Fibroblast of the aortic adventitia (primary cell): ENCODE data around the gene FRG2B. TPM values are rescaled to one million over a fixed set of nuclear protein-coding genes. Genes with fewer than 3 reads are reported as not detected.
"Not testable (repeated sequence)": the region's sequence is repeated elsewhere in the genome, so short reads cannot be mapped to it uniquely, and the experiment has no call there.

Experiments used
- DNase-seq: peaks from one replicate; pipeline ENCODE4 v3.0.0-alpha.2; 2010; ENCODE audit warnings: low read depth
- H3K4me3 ChIP-seq: 2 replicates; pipeline ENCODE4 v1.5.1; 2011; ENCODE audit warnings: low read depth, mild to moderate bottlenecking, control low read depth, low read length, moderate library complexity
- total RNA-seq: library from RNA; depleted of rRNA; stranded (reverse); fragments of >200 nt; gene quantifications from 2 replicates; pipeline ENCODE4 v1.2.3, GENCODE V29; 2012; ENCODE audit warnings: low replicate concordance
- TF ChIP-seq, protein P1 (sequence below): IDR thresholded peaks from 2 replicates; pipeline ENCODE4 v1.5.1; 2011; ENCODE audit warnings: mild to moderate bottlenecking, low read length, control low read depth, inconsistent platforms; ENCODE audit not compliant: insufficient read depth

FRG2B gene
- total RNA-seq, 1 donor: not detected

DNA sequence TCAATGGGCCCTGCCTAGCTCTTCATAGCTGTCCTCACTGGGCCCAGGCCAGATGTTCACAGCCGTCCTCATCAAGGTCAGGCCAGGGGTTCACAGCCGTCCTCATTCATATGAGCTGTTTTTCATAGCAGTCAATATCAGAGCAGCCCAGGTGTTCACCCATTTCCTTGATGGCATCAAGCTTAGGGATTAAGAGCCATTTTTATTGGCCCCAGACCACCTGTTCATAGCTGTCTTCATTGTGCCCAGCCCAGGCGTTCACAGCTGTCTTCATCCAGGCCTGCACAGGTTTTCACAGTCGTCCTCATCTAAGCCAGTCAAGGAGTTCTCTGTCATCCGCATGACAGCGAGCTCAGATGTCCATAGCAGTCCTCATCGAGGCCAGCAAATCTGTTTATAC lies 9.4 kb downstream of the FRG2B start:
- H3K4me3 ChIP-seq: no peak overlapping the region
- TF ChIP-seq, protein P1, sequence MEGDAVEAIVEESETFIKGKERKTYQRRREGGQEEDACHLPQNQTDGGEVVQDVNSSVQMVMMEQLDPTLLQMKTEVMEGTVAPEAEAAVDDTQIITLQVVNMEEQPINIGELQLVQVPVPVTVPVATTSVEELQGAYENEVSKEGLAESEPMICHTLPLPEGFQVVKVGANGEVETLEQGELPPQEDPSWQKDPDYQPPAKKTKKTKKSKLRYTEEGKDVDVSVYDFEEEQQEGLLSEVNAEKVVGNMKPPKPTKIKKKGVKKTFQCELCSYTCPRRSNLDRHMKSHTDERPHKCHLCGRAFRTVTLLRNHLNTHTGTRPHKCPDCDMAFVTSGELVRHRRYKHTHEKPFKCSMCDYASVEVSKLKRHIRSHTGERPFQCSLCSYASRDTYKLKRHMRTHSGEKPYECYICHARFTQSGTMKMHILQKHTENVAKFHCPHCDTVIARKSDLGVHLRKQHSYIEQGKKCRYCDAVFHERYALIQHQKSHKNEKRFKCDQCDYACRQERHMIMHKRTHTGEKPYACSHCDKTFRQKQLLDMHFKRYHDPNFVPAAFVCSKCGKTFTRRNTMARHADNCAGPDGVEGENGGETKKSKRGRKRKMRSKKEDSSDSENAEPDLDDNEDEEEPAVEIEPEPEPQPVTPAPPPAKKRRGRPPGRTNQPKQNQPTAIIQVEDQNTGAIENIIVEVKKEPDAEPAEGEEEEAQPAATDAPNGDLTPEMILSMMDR: no peak
- DNase-seq: no peak

DNA sequence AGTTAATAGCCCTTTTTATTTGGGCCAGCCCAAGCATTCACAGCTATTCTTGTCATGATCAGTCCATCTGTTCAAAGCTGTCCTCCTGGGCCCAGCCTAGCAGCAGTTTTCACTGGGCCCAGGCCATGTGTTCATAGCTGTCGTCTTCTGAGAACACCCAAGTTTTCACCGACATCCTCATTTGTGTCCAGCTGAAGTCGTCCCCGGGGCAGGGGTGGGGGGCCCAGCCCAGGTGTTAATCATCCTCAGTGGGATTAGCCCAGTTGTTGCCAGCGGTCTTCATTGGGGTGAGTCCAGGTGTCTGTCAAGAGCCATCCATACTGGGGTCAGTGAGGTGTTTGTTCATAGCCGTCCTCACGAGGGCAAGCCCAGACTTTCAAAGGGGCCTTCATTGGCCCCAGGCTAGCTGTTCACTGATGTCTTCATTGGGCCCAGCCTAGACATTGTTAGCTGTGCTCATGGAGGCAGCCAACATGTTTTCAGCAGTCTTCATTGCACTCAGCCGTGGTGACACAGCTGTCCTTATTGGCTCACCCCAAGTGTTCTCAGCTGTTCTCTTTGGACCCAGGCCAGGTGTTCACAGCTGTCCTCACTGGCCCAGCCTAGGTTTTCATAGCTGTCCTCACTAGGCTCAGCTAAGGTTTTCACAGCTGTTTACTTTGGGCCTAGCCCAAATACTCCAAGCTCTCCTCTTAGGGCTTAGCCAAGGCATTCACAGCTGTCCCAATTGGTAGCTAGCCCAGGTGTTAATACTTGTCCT lies 10.0 kb downstream of the FRG2B start:
- TF ChIP-seq, protein P1: no peak
- DNase-seq: no peak
- H3K4me3 ChIP-seq: no peak overlapping the region

DNA sequence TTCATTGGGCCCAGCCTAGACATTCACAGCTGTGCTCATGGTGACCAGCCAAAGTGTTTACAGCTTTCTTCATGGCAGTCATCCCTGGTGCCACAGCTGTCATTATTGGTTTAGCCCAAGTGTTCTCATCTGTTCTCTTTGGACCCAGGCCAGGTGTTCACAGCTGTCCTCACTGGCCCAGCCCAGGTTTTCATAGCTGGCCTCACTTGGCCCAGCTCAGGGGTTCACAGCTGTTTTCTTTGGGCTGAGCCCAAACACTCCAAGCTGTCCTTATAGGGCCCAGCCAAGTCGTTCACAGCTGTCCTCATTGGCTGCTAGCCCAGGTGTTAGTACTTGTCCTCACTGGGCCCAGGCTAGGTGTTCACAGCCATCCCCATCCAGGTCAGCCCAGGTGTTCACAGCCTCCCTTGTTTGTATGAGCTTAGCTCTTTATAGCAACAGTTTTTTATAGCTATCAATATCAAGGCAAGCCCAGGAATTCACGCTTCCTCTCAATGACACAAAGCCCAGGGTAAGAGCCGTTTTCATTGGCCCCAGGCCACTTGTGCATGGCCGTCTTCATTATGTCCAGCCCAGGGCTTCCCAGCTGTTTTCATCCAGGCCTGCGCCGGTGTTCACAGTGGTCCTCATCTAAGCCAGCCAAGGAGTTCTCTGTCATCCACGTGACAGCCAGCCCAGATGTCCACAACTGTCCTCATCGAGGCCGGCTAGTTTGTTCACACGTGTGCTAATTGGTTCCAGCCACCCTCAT lies 11.6 kb downstream of the FRG2B start:
- no peak for DNase-seq
- TF ChIP-seq, protein P1: no peak

DNA sequence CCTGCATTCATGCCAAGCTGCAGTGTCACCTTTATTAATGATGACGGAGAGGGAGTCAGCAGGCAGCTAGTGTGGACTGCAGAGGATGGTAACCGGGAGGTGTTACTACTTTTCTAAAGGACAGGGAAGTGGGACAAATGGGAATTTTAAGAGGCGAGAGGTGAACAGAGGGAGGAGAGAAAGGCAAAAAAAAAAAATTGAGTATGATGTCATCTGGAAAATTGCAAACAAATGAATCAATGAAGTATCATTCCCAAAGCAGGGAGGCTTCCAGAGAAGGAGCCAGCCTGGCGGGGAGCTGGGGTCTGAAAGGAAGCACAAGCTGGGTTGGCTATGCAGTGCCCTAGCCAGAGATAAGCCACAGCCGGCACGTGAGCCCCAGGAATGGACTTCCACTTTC lies 12.9 kb downstream of the FRG2B start:
- DNase-seq: no peak
- no peak overlapping the region for H3K4me3 ChIP-seq
- TF ChIP-seq, protein P1: no peak

More for the DNA sequence above, 11.6 kb downstream of the FRG2B start:
- H3K4me3 ChIP-seq: no peak overlapping the region

DNA sequence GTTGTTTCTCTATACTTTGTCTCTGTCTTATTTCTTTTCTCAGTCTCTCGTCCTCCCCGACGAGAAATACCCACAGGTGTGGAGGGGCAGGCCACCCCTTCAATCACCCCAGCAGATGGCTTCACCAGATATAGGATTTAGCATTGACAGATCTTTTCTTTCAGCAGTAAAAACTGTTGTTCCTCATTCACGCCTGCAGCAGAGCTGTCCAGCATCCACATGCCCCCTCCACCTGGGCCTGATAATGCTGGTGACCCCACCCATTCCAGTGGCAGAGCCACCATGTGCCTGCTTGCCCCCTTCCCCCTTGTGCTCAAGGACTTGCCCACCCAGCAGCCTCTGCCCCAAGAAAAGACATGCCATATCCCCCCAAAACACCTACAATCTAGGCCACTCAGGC lies 15.5 kb downstream of the FRG2B start:
- no peak for DNase-seq
- TF ChIP-seq, protein P1: no peak
- no peak overlapping the region for H3K4me3 ChIP-seq

DNA sequence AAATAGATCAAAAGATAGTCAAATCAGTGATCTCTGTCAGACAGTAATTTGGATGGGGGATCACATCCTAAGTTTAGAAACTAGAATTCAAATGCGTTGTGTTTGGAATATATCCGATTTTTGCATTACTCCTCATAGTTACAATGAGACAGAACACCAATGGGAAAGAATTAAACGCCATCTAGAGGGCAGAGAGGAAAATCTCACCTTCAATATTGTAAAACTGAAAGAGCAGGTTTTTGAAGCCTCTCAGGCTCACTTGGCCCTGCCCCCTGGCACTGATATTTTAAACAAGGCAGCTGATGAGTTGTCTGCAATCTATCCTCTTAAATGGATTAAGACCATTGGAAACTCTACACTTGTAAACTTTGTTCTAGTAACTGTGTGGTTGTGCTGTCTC lies 17.7 kb downstream of the FRG2B start:
- TF ChIP-seq, protein P1: no peak
- DNase-seq: no peak
- no peak overlapping the region for H3K4me3 ChIP-seq

DNA sequence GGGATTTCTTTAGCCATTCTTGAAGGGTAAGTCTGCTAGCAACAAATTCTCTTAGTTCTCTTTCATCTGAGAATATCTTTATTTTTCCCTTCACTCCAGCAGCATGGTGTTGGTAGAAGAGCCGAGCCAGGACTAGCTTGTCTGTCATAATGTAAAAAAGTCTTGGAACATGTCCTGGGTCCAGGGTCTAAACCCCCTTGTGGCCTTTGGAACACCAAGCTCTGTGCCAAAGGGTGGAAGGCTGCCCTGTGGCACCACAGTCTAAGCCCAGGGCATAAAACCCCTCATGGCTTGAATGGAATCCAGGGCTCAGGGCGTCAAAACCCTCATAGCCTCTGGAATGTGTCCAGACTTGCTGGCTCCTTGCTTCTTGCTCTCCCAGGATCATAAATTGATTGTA lies 23.2 kb downstream of the FRG2B start:
- not testable (repeated sequence) for H3K4me3 ChIP-seq, DNase-seq
